RWPE2 (cell line): Measurements from ENCODE around the gene ZRANB3.
"Not testable (repeated sequence)": the region's sequence is repeated elsewhere in the genome, so short reads cannot be mapped to it uniquely, and the experiment has no call there.

ENCODE experiments used
- ATAC-seq: fragments of 200-7000 bp; cut with Tn5 transposase; 3 replicates; pipeline ENCODE4 v1.9.1; 2021; ENCODE audit warnings: low read depth
- DNase-seq: peaks from one replicate; pipeline ENCODE4 v3.0.0-alpha.2; 2020; ENCODE audit warnings: low spot score
- H3K27ac ChIP-seq: fragments of 450-650 bp; 2 replicates; pipeline ENCODE4 v1.5.1; 2017; ENCODE audit warnings: mild to moderate bottlenecking; ENCODE audit not compliant: poor library complexity, severe bottlenecking
- H3K27me3 ChIP-seq: fragments of 250-450 bp; sonication (Bioruptor Pico); 2 replicates; pipeline ENCODE4 v1.5.1; 2021; ENCODE audit warnings: mild to moderate bottlenecking, moderate library complexity; ENCODE audit not compliant: insufficient read depth, poor library complexity, severe bottlenecking
- H3K36me3 ChIP-seq: fragments of 250-450 bp; sonication (Bioruptor Pico); 2 replicates; pipeline ENCODE4 v1.5.1; 2020; ENCODE audit warnings: low read depth, mild to moderate bottlenecking, moderate library complexity
- H3K4me1 ChIP-seq: fragments of 250-450 bp; sonication (Bioruptor Pico); 2 replicates; pipeline ENCODE4 v1.5.1; 2021; ENCODE audit warnings: mild to moderate bottlenecking, moderate library complexity; ENCODE audit not compliant: insufficient read depth, poor library complexity, severe bottlenecking
- H3K4me3 ChIP-seq: fragments of 250-450 bp; sonication (Bioruptor Pico); 2 replicates; pipeline ENCODE4 v1.5.1; 2021; ENCODE audit warnings: mild to moderate bottlenecking, moderate library complexity; ENCODE audit not compliant: severe bottlenecking
- H3K9me3 ChIP-seq: fragments of 250-450 bp; sonication (Bioruptor Pico); 2 replicates; pipeline ENCODE4 v1.5.1; 2021; ENCODE audit warnings: mild to moderate bottlenecking, moderate library complexity; ENCODE audit not compliant: severe bottlenecking
- TF ChIP-seq, protein P1 (sequence below): fragments of 450-650 bp; IDR thresholded peaks from one replicate; pipeline ENCODE4 v1.5.1; 2017; ENCODE audit warnings: mild to moderate bottlenecking, moderate library complexity; ENCODE audit not compliant: poor library complexity, severe bottlenecking

The ZRANB3 gene

DNA sequence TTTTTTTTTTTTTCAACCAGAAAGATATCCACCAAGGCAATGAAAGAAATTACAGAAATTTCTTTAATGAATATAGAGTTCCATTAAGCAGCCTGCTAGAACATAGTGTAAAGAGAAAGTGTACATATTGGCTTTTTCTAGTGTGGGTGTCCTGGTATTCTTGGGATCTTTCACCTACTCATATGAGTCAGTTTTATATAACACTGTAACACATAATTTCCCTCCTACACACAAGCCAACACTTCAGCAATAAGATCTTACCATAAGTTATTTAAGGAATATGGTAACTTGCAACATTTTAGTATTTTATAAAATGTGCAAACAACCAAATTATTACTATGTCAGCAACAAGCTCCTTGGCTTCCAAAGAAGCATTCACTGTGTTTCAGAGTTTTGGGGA is 59.9 kb downstream of the ZRANB3 start:
- ATAC-seq (no peak), DNase-seq (no peak)
- no peaks in the 10 kb centered on the region for H3K36me3 ChIP-seq
- H3K27ac ChIP-seq, result no peak overlapping the region
- H3K9me3 ChIP-seq, result no peaks in the 10 kb centered on the region
- H3K27me3 ChIP-seq, result no peaks in the 10 kb centered on the region
- H3K4me3 ChIP-seq, result no peak overlapping the region
- TF ChIP-seq, protein P1, sequence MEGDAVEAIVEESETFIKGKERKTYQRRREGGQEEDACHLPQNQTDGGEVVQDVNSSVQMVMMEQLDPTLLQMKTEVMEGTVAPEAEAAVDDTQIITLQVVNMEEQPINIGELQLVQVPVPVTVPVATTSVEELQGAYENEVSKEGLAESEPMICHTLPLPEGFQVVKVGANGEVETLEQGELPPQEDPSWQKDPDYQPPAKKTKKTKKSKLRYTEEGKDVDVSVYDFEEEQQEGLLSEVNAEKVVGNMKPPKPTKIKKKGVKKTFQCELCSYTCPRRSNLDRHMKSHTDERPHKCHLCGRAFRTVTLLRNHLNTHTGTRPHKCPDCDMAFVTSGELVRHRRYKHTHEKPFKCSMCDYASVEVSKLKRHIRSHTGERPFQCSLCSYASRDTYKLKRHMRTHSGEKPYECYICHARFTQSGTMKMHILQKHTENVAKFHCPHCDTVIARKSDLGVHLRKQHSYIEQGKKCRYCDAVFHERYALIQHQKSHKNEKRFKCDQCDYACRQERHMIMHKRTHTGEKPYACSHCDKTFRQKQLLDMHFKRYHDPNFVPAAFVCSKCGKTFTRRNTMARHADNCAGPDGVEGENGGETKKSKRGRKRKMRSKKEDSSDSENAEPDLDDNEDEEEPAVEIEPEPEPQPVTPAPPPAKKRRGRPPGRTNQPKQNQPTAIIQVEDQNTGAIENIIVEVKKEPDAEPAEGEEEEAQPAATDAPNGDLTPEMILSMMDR, result no peak
- no peaks in the 10 kb centered on the region for H3K4me1 ChIP-seq

DNA sequence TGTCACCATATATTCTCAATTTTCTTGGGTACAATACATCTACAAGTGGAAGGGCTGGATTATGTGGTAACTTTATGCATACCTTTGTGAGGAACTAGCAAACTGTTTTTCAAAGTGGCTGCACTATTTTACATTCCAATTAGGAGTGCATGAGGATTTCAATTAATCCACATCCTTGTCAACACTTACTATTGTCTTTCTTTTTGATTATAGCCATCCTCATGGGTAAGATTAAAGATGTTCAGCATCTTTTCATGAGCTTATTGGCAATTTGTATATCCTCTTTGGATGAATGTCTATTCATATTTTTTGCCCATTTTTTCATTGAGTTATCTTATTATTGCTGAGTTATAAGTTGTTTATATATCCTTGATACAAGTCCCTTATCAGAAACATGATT is 73.7 kb downstream of the ZRANB3 start:
- TF ChIP-seq, protein P1, result no peak
- H3K9me3 ChIP-seq, result peaks cover 5% of the 10 kb centered on the region
- no peaks in the 10 kb centered on the region for H3K27me3 ChIP-seq
- DNase-seq, result no peak
- H3K27ac ChIP-seq, result no peak overlapping the region
- no peak overlapping the region for H3K4me3 ChIP-seq
- H3K4me1 ChIP-seq, result no peaks in the 10 kb centered on the region
- no peak for ATAC-seq
- peaks cover 10% of the 10 kb centered on the region; the same call in 1 of the 2 replicates for H3K36me3 ChIP-seq

DNA sequence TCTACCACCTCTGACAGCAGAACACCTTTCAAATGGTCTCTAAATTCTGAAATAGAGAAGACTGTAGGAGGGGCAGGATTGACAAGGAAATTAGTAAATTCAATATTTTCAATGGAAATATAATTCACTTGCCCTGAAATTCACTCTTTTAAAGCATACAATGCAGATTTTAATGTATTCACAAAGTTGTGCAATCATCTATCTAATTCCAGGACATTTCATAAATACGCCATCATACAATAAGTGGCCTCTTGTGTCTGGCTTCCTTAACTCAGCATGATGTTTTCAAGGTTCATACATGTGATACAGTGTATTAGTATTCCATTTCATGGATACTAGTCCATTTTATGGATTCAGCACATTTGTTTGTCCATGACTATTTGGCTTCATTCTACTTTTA is 74.2 kb downstream of the ZRANB3 start:
- DNase-seq (no peak), ATAC-seq (no peak)
- H3K4me1 ChIP-seq, result no peaks in the 10 kb centered on the region
- H3K27ac ChIP-seq, result no peak overlapping the region
- peaks cover 10% of the 10 kb centered on the region; the same call in 1 of the 2 replicates for H3K36me3 ChIP-seq
- H3K4me3 ChIP-seq, result no peak overlapping the region
- peaks cover 5% of the 10 kb centered on the region for H3K9me3 ChIP-seq
- no peaks in the 10 kb centered on the region for H3K27me3 ChIP-seq
- TF ChIP-seq, protein P1, result no peak

DNA sequence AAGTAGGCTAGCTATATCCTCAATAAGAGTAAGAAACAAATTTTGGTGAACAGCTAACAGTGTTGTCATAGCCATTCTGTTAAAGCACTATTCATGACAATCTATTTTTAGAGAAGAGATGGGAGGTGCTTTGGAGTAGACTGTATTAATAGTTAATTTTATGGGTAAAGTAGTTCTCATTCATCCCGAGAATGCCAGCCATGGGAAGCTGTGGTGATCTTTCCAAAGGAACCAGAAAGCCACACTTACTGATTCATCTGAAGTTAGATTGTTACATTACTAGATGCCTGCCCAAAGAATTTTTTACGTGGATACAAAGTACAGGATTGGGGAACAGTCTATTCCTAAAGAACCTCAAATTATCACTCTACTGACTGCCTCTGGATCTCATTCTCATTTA is 74.6 kb downstream of the ZRANB3 start:
- ATAC-seq, result no peak
- Histone ChIP-seq H3K9me3 (peaks cover 5% of the 10 kb centered on the region), H3K36me3 (peaks cover 10% of the 10 kb centered on the region; the same call in 1 of the 2 replicates), H3K27ac (no peak overlapping the region), H3K4me1 (no peaks in the 10 kb centered on the region), H3K27me3 (no peaks in the 10 kb centered on the region), H3K4me3 (no peak overlapping the region)
- TF ChIP-seq, protein P1, result no peak
- DNase-seq, result no peak

DNA sequence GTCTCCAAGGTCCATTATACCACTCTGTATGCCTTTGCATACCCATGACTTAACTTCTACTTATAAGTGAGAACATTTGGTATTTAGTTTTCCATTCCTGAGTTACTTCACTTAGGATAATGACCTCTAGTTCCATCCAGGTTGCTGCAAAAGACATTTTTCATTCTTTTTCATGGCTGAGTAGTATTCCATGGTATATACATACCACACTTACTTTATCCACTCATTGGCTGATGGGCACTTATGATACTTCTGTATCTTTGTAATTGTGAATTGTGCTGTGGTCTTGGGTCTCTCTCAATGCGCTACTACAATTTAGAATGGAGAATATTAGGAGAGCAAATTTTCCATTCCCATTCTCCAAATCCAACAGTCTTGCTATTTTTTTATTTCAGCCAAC is 76.4 kb downstream of the ZRANB3 start:
- TF ChIP-seq, protein P1, result no peak
- Histone ChIP-seq H3K27me3 (no peaks in the 10 kb centered on the region), H3K9me3 (peaks cover 5% of the 10 kb centered on the region), H3K27ac (no peak overlapping the region), H3K4me1 (no peaks in the 10 kb centered on the region), H3K36me3 (peaks cover 10% of the 10 kb centered on the region; the same call in 1 of the 2 replicates), H3K4me3 (no peak overlapping the region)
- no peak for DNase-seq
- ATAC-seq, result no peak

DNA sequence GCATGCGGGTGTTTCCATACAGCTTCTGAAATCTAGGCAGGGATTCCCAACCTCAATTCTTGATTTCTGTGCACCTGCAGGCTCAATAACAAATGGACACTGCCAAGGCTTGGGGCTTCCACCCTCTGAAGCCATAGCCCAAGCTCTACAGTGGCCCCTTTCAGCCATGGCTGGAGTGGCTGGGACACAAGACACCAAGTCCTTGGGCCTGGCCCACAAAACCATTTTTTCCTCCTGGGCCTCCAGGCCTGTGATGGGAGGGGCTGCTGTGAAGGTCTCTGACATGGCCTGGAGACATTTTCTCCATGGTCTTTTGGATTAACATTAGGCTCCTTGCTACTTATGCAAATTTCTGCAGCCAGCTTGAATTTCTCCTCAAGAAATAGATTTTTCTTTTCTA is 78.0 kb downstream of the ZRANB3 start:
- H3K36me3 ChIP-seq, H3K27me3 ChIP-seq, ATAC-seq, H3K9me3 ChIP-seq, H3K4me3 ChIP-seq, H3K27ac ChIP-seq, DNase-seq, H3K4me1 ChIP-seq: not testable (repeated sequence)
